ENCODE measurements around the gene PTPN18. TPM values are rescaled to one million over a fixed set of nuclear protein-coding genes. Genes with fewer than 3 reads are reported as not detected.

The PTPN18 gene
- total and polyA plus RNA-seq, 4 donors: 18.2 to 37.6 (median 25.9) TPM

- Histone ChIP-seq H3K4me1 (ENCODE audit: control insufficient read depth, insufficient read depth, low read length) (peaks cover 23% of the 10 kb centered on the region), H3K9me3 (ENCODE audit: control insufficient read depth, insufficient read depth, low read length) (no peaks in the 10 kb centered on the region), H3K27me3 (ENCODE audit: control insufficient read depth, insufficient read depth, low read length) (no peaks in the 10 kb centered on the region), H3K4me3 (ENCODE audit: low read depth, low read length) (no peak overlapping the region), H3K36me3 (ENCODE audit: control insufficient read depth, insufficient read depth, low read length) (peaks cover 11% of the 10 kb centered on the region), H3K27ac (ENCODE audit: low read depth, low read length) (no peak overlapping the region)
- 94% methylated on average over 9 of the region's 9 CpGs for WGBS (ENCODE audit: insufficient coverage)
- no peak for DNase-seq (ENCODE audit: low read depth in 4 of 6, low spot score in 6 of 6)
Observed at GRCh38 chr2:130370490-130370889, 14.6 kb downstream of the PTPN18 start.

GRCh38 chr2:130371723-130372054 is 15.8 kb downstream of the PTPN18 start:
- Histone ChIP-seq H3K4me3 (ENCODE audit: low read depth, low read length) (peak overlapping the region; percentile 81), H3K27ac (ENCODE audit: low read depth, low read length) (peak overlapping the region; percentile 67), H3K36me3 (ENCODE audit: control insufficient read depth, insufficient read depth, low read length) (peaks cover 11% of the 10 kb centered on the region), H3K9me3 (ENCODE audit: control insufficient read depth, insufficient read depth, low read length) (no peaks in the 10 kb centered on the region), H3K27me3 (ENCODE audit: control insufficient read depth, insufficient read depth, low read length) (no peaks in the 10 kb centered on the region), H3K4me1 (ENCODE audit: control insufficient read depth, insufficient read depth, low read length) (peaks cover 23% of the 10 kb centered on the region)
- peak in 1 of 6 donors; percentile 35 for DNase-seq (ENCODE audit: low read depth in 4 of 6, low spot score in 6 of 6)
- 45% methylated on average over 16 of the region's 18 CpGs for WGBS (ENCODE audit: insufficient coverage)

GRCh38 chr2:130372055-130372832 is 16.4 kb downstream of the PTPN18 start:
- peak; percentile 50 to 94 (median 72) for DNase-seq (ENCODE audit: low read depth in 4 of 6, low spot score in 6 of 6)
- peak overlapping the region; percentile 67 for H3K27ac ChIP-seq (ENCODE audit: low read depth, low read length)
- H3K4me3 ChIP-seq (ENCODE audit: low read depth, low read length): peak overlapping the region; percentile 81
- H3K9me3 ChIP-seq (ENCODE audit: control insufficient read depth, insufficient read depth, low read length): no peaks in the 10 kb centered on the region
- H3K27me3 ChIP-seq (ENCODE audit: control insufficient read depth, insufficient read depth, low read length): no peaks in the 10 kb centered on the region
- H3K36me3 ChIP-seq (ENCODE audit: control insufficient read depth, insufficient read depth, low read length): peaks cover 11% of the 10 kb centered on the region
- H3K4me1 ChIP-seq (ENCODE audit: control insufficient read depth, insufficient read depth, low read length): peaks cover 23% of the 10 kb centered on the region
- WGBS (ENCODE audit: insufficient coverage): under 1% methylated on average over 81 of the region's 81 CpGs

DNA sequence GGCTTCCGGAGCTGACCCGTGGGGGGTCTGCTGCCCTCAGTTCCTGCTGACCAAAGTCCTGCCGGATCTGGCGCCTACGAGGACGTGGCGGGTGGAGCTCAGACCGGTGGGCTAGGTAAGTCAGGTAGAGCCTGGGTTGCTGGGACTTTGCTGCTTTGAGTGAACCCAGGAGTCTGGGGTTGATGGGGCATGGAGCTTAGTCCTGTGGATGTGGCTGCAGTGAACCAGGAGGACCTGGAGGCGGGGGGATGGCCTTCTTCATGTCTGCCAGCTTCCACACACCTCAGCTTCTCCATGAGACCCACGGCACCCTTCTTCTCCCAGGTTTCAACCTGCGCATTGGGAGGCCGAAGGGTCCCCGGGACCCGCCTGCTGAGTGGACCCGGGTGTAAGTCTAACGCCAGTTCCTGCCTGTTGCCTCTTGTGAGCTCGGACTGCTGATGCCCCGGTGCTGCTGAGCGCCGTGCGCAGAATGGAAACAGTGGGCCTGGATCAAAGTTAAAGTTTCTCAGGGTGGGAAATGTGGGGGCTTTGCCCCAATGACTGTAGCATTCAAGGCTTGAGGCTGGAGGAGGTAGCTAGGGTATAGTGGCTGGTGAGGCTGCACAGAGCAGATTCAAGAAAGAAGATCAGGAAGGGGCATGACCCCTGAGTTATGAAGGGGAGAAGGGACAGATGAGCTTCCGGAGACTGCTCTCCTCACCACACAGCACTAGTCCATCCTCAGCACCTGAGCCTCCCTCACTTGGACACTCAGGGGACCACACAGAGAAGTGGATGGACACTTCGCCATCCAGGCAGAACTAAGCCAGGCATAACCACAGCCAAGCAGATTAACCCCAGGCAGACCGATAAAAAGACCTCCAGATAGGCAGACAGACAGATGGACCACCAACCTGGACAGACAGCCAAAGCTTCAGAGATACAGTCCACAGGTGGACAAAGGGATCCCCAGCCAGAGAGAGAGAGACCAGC is 17.3 kb downstream of the PTPN18 start:
- peaks cover 23% of the 10 kb centered on the region for H3K4me1 ChIP-seq (ENCODE audit: control insufficient read depth, insufficient read depth, low read length)

GRCh38 chr2:130373808-130374365 is 18.0 kb downstream of the PTPN18 start:
- H3K27ac ChIP-seq (ENCODE audit: low read depth, low read length): no peak overlapping the region
- H3K4me1 ChIP-seq (ENCODE audit: control insufficient read depth, insufficient read depth, low read length): peaks cover 23% of the 10 kb centered on the region
- no peak for DNase-seq (ENCODE audit: low read depth in 4 of 6, low spot score in 6 of 6)
- WGBS (ENCODE audit: insufficient coverage): 75% methylated on average over 1 of the region's 3 CpGs
- H3K36me3 ChIP-seq (ENCODE audit: control insufficient read depth, insufficient read depth, low read length): peaks cover 11% of the 10 kb centered on the region
- H3K4me3 ChIP-seq (ENCODE audit: low read depth, low read length): no peak overlapping the region
- H3K9me3 ChIP-seq (ENCODE audit: control insufficient read depth, insufficient read depth, low read length): no peaks in the 10 kb centered on the region
- H3K27me3 ChIP-seq (ENCODE audit: control insufficient read depth, insufficient read depth, low read length): no peaks in the 10 kb centered on the region

More for the DNA sequence above, 17.3 kb downstream of the PTPN18 start:
- H3K4me3 ChIP-seq (ENCODE audit: low read depth, low read length): peak overlapping the region; percentile 81
- no peaks in the 10 kb centered on the region for H3K27me3 ChIP-seq (ENCODE audit: control insufficient read depth, insufficient read depth, low read length)
- H3K9me3 ChIP-seq (ENCODE audit: control insufficient read depth, insufficient read depth, low read length): no peaks in the 10 kb centered on the region
- WGBS (ENCODE audit: insufficient coverage): 58% methylated on average over 22 of the region's 24 CpGs
- no peak overlapping the region for H3K27ac ChIP-seq (ENCODE audit: low read depth, low read length)
- H3K36me3 ChIP-seq (ENCODE audit: control insufficient read depth, insufficient read depth, low read length): peaks cover 11% of the 10 kb centered on the region
- DNase-seq (ENCODE audit: low read depth in 4 of 6, low spot score in 6 of 6): no peak

DNA sequence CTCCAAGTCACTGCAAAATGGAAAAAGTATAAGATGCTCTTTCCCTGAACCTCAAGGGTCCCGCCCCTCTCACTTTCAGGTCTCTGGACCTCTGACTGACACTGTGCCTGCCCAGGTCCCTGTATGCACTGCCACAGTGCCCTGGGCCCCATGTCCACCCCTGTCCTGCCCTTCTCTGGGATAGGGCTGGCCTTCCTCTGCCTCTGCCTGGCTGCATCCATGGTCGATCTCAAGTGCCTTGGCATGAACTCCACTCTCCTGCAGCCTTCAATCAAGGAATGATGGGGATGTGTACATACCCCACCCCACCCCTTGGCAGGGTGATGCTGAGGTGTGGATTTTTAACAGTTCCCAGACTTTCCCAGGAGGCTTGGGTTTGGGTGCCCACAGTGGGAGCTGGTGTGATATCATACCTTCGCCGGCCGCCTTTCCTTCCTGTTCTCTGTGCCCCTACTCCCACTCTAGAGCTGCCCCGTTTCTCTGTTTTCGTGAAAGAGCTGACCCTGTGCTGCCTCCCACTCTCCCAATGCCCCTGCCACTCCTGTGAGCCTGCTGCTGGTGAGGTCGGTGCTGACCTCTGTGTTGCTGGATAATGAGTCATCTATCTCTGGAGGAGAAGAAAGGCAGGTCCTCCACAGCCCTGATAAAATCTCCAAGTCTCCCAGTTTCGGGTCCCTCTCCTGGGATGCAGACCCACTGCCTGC is 18.9 kb downstream of the PTPN18 start:
- whole genome bisulfite sequencing (ENCODE audit: insufficient coverage): 86% methylated on average over 6 of the region's 9 CpGs
- Histone ChIP-seq H3K27ac (ENCODE audit: low read depth, low read length) (no peak overlapping the region), H3K27me3 (ENCODE audit: control insufficient read depth, insufficient read depth, low read length) (no peaks in the 10 kb centered on the region), H3K4me3 (ENCODE audit: low read depth, low read length) (no peak overlapping the region), H3K4me1 (ENCODE audit: control insufficient read depth, insufficient read depth, low read length) (peaks cover 23% of the 10 kb centered on the region), H3K36me3 (ENCODE audit: control insufficient read depth, insufficient read depth, low read length) (peaks cover 11% of the 10 kb centered on the region), H3K9me3 (ENCODE audit: control insufficient read depth, insufficient read depth, low read length) (no peaks in the 10 kb centered on the region)
- no peak for DNase-seq (ENCODE audit: low read depth in 4 of 6, low spot score in 6 of 6)

DNA sequence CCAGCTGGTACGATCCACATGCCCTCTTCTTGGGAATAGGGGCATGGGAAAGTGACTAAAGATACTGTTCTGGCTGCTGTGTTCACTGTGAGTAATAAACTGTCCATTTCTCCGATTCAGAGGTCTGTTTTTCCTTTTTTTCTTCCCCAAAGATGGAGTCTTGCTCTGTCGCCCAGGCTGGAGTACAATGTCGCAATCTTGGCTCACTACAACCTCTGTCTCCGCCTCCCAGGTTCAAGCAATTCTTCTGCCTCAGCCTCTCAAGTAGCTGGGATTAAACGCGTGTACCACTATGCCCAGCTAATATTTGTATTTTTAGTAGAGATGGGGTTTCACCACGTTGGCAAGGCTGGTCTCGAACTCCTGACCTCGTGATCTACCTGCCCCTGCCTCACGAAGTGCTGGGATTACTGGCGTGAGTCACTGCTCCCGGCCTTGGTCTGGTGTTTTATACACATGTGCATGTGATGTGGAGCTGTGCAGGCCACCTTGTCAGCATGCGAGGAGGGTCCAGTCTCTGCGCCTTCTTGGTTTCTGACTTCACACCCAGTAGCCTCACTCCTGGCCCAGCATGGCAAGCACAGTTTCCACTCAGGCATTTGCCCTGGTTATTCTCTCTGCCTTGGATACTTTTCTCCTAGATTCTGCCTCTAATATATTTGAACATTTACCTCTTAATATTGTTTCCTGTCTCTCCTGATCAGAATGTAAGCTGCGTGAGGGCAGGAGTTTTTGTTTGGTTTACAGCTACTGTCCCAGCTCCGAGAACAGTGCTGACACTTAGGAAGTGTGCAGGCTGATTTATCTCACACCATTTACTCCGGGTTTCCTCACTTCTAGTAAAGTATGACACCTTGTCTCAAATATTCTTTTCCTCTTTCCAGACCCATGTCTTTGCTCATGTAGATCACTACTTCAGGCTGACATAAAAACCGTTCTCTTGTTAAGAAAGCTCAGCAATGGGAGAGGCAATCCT is 19.7 kb downstream of the PTPN18 start:
- peaks cover 23% of the 10 kb centered on the region for H3K4me1 ChIP-seq (ENCODE audit: control insufficient read depth, insufficient read depth, low read length)
- WGBS (ENCODE audit: insufficient coverage): 94% methylated on average over 11 of the region's 19 CpGs
- no peak overlapping the region for H3K27ac ChIP-seq (ENCODE audit: low read depth, low read length)

GRCh38 chr2:130376433-130377293 is 20.8 kb downstream of the PTPN18 start:
- no peaks in the 10 kb centered on the region for H3K9me3 ChIP-seq (ENCODE audit: control insufficient read depth, insufficient read depth, low read length)
- peaks cover 4% of the 10 kb centered on the region for H3K36me3 ChIP-seq (ENCODE audit: control insufficient read depth, insufficient read depth, low read length)
- H3K4me1 ChIP-seq (ENCODE audit: control insufficient read depth, insufficient read depth, low read length): peaks cover 13% of the 10 kb centered on the region
- H3K4me3 ChIP-seq (ENCODE audit: low read depth, low read length): no peak overlapping the region
- H3K27me3 ChIP-seq (ENCODE audit: control insufficient read depth, insufficient read depth, low read length): no peaks in the 10 kb centered on the region
- 75% methylated on average over 6 of the region's 11 CpGs for WGBS (ENCODE audit: insufficient coverage)
- no peak for DNase-seq (ENCODE audit: low read depth in 4 of 6, low spot score in 6 of 6)
- H3K27ac ChIP-seq (ENCODE audit: low read depth, low read length): no peak overlapping the region

More for the DNA sequence above, 19.7 kb downstream of the PTPN18 start:
- Histone ChIP-seq H3K9me3 (ENCODE audit: control insufficient read depth, insufficient read depth, low read length) (no peaks in the 10 kb centered on the region), H3K4me3 (ENCODE audit: low read depth, low read length) (no peak overlapping the region), H3K27me3 (ENCODE audit: control insufficient read depth, insufficient read depth, low read length) (no peaks in the 10 kb centered on the region), H3K36me3 (ENCODE audit: control insufficient read depth, insufficient read depth, low read length) (peaks cover 10% of the 10 kb centered on the region)
- DNase-seq (ENCODE audit: low read depth in 4 of 6, low spot score in 6 of 6): no peak
